ENCODE measurements around the gene TSPAN18.

GRCh38 chr11:44899959-44900358, 173.2 kb downstream of the TSPAN18 start:
- TF ChIP-seq CTCF (IDR thresholded peaks at IDR 0.05) (no peak), POLR2A (IDR thresholded peaks at IDR 0.05) (no peak)
